HG02759 (cell line): Measurements from ENCODE around the gene SH2D1B.

Experiments
- ATAC-seq: cut with Tn5 transposase; IDR thresholded peaks from one replicate; pipeline ENCODE4 v1.9.1; 2021; ENCODE audit warnings: mild to moderate bottlenecking, moderate library complexity; ENCODE audit not compliant: unreplicated experiment

SH2D1B gene

DNA sequence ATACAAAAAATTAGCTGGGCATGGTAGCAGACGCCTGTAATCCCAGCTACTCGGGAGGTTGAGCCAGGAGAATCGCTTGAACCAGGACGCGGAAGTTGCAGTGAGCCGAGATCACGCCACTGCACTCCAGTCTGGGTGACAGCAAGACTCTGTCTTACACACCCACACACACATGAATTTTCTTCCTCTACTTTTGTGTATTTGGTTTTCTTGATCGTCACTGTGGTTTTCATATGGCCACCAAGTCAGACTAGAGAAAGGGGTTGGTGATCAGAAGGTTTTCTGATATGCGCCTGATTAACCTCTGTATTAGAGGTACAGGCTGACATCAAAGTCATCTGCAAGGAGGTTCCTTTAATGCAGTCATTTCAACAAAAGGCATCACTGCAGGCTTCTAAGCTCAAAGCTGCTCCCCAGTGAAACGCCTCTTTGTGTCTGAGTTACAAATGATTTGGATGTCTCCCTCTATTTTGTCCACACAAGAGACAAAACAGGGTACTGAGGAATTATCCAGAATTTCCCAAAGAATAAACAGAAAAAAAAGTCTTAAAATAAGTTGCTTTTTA is 11.1 kb downstream of the SH2D1B start:
- ATAC-seq: no peak

DNA sequence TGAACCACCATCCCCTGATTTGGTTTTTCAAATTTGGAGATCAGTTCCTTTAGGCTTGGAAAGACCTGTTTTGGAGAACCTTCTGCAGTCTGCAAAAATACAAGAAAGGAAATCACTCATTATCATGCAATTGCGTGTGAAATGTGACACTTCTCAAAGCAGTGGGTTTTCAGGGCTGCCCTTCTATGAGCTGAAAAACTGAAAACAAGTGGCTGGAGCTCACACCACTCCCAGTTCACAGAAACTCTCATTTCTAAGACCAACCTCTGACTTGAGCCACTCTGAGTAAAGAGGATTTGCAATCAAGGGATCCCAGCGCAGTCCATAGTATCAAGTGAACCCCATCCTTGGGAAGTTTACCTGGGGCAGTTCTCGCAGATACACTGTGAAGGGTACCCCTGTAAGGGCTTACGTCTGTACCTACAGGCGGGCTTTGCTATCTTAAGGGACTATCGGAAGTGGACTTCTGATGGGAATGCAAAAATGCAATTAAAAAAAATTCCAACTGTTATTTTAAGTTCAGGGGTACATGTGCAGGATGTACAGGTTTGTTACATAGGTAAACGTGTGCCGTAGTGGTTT is 12.8 kb downstream of the SH2D1B start:
- ATAC-seq: no peak

DNA sequence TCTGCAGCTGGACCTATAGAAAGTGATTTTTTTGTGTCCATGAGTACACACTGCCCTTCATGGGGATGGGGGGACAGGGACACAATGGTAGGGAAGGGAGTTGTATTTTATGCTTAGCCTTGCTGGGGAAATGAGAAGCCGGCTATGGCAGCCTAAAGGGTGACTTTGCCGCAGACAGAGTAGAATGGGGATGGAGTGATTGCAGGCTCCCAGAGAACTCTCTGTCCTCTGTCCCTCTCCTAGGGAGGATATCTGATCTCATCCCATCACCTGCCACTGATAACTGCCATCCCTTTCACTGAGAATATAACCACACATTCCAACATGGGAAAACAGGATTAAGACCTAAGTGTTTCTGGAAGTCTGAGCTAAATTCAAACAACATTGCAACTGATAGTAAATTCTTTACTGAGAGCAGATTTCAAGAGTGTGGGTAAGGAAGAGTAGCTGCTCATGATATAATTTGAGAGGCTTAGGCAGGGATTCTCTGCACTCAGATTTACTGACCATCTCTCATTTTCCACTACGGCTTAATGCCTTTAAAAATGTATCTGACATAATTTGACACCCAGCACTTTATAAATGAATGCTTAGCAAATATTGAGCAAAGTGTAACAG is 13.9 kb downstream of the SH2D1B start:
- no peak for ATAC-seq

DNA sequence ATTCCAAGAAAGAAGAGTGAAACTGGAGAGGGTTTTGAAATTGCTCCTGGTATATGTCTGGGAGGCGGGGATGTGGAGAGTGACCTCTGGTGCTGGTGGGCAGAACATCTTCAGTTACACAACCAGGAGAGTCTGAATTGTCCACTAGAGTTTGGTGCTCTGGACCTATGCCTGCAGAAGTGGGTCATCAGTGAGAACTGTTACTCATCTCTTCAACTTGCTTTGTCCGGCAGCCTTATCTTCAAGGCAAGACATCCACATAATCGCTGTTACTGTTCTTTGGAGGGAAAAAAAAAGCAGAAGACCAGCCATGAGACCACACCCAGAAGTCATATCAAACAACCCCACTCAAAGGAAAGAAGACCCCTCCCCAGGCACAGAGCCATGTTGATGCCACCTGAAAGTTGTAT is 14.9 kb downstream of the SH2D1B start:
- ATAC-seq: no peak

DNA sequence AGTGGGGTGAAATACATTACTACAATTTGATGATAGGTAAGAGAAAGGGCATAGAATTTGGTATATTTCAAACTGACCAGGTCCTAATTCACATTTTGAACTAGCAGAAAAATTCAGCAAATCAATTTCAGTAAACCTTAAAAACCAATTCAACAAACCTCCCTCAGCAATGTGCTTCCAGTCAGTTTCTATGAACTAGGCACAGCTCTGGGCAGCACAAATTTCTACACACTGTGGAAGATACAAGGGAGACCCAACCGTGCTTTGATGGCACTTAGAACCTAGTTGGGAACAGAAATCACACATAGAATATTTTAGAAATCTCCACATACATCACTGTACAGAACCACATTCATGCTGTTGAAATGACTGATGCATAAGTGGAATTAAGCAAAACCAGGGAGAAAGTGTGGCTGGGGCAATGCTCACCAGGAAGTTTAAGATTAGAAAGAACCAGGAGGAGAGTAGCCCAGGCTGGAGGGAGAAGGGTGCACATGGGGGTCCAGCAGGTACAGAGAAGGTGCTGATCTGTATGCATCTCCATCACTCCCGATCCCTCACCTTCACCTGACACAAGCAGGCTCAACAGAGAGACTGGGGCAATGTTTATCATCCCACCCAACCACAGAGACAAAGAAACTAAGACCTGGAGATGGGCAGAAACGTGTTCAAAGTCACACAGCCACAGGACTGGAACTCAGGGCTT is 15.6 kb downstream of the SH2D1B start:
- ATAC-seq: no peak

DNA sequence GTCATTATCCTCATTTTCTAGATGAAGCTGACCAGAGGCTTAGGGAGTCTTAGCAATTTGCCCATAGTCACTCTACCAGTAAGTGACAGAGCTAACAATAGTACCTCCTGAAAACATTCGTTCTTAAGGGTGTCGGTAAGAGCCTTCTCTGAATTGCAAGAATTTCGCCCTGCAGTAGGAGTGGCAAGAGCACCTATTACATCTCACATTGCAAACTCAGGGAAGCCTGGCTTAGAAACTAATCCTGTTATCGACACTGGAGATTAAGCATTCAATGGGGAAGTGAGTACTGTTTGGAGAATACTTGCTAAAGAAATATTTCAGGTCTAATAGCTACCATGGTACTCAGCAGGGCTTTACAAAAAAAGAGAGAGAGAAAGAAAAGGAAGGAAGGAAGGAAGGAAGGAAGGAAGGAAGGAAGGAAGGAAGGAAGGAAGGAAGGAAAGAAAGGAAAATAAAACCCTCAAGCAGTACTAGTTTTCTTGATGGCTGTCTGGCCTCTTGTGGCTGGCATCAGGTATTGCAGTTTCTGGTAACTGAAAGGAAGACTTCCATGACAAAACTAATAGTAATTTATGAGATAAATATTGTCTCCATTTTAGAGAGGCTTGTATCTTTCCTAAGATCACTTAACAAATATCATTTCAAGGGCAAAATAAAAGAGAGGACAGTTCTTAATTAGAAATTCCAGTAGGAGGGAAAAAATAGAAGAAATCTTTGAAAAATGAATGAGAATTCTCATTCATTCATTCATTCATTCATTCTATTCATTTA is 20.0 kb downstream of the SH2D1B start:
- no peak for ATAC-seq

DNA sequence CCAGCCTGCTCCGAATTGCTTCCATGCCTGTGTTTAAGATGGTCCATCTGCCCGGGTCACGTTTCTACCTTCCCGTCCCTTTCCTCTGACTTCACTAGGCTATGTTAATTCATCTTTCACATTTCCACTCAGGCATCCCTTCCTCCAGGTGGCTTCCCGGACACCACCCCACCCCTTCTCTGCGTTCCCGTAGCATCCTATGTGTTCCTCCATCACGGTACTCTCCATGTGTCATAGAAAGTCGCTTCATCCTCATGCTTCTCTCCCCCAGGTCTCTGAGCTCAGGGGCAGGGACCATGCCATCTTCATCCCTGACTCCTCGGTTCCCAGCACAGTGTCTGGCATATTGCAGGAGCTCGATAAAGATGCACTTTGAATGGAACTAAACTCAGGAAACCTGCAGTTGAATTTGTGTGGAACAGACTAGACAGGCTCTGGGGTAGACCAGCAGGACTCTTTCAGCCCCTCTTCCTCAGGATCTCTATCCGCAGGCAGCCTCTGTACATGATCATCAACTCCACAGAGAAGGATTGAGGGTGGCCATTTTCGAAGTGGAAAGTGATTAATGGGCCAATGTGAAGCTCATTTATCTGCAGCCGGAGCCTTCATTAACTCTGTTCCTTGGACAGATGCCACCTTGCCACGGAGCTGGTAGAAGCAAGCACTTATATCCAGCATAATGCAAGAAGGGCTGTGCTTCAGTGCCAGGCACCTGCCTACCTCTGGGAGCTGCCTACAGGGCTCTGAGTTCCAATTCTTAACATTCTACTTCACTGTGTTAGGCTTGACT is 21.3 kb downstream of the SH2D1B start:
- no peak for ATAC-seq

DNA sequence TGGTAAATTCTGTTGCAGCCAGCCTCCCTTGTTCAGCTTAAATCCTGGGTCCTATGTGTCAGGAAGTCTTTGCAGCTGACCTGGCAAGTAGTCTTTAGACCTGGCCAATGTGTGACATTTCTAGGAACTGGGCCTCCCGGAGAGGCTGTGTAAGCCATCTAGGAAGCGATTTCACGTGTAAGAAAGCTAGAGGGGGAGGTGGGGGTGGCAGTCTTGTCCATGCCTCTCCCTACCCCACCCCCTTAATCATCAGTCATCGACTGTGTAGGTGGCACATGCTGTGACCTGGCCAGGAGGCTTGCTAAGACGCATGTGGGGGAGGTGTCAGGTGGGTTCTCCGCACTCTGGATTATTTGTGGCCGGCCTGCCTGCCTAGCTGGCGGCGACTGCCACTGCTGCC is 22.0 kb downstream of the SH2D1B start:
- ATAC-seq: no peak

DNA sequence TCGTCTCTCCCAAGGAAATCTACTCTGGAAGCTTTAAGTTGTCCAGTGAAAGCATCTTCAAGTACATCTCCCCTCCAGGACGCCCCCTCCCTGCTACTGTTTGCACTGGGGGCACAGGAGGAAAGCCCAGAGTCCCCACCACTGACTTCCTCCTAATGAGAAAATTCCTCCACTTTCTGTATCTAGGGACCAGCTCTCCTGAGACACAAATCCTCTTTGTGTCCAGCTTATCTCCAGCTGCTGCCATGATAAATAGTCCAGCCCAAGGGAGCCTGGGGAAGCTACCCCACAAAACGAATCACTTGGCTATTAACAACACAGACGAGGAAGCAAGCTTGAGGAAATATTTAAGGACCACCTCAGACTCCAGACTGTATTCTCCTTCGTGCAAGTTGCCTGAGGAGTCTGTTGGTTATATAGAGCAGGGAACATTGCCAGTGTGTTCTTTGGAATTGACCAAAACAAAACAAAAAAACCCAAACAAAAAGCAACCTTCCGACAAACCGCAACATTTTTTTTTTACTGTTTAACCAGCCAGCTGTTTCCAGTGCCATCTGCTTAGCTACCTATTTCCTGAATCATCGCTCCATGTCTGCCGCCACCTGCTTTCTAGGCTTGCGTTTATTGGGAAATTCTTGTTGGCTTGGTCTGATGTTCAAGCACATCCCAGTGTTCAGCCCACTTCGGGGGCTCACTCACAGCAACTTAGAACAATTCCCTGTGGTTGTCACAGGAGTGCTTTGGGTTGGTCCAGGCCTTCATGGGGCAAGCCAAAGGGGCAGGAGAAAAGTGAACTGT is 22.7 kb downstream of the SH2D1B start:
- ATAC-seq: peak; percentile 66

DNA sequence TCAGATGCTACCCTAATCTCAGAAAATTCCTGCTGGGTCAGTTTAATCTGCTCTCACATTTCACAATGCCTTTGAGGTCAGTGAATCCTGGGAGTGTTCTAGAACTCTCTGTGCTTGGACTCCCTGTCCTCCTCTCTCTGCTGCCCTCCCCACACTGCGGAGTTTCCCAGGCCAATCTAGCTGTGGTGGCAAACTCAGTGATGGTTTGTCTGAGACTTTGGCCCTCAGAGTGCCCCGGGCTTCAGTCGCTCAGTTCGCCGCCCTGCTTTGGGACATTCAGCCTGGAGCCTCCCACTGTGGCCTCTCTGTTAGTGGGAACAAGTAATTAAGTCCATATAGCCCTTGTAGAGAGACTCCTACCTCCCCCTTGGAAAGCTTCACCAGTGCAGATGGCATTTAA is 23.3 kb downstream of the SH2D1B start:
- ATAC-seq: no peak

DNA sequence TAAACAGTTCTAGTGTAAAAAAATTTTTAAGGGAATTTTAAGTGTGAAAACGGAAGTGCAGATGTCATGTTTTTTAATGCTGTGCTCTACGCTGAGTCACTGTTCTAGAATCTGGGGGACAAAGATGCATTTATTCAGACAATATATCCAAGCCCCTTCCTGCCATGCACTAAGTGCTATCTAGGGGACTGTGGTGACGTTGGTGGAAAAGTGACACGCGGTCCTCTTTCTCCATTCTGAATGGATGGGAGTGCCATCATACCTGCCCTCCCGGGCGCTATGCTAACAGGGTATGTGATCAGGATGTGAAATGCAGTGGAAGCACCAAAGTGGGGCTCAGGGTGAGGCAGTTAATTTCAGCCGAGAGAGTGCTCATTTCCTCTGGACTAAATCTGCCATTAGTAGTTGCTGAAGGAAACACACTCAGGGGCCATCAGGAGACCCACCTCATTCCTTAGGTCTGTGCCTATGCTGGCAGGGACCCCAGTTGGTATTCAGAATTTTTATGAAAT is 23.8 kb downstream of the SH2D1B start:
- ATAC-seq: no peak

DNA sequence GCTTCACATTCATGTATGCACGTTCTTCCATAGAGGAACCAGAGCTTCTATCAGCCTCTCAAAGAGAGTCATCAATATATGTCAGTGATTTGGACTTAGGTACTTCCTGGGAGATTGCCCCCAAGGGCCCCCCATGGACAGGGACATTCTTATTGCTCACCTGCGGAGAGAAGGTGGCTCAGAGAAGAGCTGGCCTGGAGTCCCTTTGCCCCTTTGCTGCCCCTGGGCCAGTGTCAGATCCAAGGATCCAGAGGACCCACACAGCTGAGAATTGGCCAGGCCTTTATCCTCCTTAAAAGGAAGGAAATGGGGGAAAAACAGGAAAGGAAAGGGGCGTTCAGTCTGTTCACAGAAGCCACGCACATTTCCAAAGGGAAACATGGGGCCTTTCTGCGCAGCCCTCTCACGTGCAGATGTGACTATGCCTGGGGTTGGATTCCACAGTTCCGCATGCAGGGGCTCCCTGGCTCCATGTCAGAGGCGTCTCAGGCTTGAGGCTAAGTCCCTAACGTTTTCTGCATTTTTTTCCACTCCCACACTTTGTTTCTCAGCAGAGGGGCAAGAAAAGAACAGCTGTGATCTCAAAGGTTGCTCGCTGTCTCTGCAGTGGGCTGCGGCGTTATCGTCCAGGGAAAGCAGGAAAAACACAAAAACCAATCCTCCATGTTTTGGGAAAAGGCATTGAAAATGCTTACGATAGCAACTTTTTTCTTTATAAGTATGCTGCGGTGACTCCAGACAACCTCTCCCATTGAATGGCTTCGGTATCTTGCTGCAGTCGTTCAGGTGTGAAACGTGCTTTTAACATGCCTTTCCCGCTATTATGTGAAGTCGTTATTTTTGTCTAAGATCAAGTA is 24.5 kb downstream of the SH2D1B start:
- ATAC-seq: no peak

DNA sequence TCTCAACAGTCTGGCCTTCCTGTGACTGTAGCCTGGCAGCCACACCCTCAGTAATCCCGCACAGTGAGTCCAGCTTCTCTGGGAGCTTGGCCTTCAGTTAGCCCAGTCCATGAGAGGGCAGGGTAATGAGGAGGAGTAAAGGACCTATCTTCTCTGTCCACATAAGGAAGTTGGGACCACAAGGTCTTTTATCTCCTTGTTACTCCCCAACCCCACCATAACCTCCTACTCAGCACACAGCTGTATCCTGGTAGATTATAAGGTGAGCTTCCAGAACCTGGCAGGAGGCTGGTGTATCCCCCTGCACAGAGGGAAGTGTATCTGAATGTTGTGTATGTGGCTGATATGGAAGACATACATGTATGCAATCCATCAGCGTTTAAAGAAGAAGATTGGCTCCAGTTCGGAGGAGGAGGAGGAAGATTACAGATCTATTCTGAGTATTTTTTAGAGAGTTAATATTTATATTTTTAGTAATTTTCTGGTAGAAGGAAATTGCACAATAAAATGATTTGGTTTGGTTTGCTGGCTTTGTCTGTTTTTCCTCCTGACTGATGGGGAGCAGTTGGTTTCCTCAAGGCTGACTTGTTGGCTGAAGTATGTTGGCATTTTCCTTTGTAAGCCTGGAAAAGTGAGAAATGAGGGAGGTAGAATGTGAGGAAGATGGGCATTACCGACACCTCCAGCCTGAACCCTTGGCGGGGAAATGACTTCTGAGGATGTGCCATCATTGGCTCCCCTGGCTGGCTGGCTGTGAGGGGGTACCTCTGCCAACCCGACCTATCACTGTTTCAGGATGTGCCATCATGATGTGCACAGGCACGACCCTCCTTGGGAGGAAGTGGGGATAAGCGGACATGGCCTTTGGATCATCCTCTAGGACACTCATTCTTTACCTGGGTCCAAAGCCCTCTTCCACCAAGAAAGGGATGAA is 25.4 kb downstream of the SH2D1B start:
- ATAC-seq: no peak

DNA sequence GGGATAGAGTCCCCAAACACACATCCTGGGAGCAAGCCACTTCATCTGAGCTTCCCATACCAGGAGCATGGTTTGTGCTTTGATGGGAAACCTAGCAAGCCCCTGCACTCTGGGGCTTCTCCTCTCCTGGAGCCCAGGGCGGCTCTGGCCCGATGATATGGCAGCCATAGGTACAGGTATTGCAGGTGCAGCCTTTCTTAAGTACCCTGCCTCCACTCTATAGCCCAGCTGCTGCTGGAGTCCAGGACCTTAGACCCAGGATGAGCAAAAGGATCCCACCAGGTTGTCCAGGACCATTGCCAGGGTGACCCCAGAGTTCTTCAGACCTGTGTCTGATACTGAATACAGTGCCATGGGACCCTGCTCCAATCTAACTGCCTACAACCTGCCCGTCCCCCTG is 26.2 kb downstream of the SH2D1B start:
- ATAC-seq: no peak

DNA sequence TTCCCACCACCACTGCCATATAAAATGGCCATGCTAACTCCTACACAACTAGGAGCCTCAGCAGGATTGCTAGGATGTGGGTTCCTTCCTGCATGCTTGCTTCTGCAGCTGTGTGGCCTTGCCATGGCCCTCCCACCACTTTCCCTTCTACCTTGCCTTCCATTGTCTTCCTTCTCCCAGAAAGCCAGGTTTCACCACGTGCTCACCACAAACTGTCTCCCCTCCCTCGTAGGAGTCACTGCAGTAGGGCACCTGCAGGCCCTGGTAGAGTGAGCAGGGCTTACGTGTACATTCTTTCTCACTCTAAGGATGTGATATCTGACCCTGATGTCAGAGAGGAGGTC is 26.7 kb downstream of the SH2D1B start:
- ATAC-seq: no peak

DNA sequence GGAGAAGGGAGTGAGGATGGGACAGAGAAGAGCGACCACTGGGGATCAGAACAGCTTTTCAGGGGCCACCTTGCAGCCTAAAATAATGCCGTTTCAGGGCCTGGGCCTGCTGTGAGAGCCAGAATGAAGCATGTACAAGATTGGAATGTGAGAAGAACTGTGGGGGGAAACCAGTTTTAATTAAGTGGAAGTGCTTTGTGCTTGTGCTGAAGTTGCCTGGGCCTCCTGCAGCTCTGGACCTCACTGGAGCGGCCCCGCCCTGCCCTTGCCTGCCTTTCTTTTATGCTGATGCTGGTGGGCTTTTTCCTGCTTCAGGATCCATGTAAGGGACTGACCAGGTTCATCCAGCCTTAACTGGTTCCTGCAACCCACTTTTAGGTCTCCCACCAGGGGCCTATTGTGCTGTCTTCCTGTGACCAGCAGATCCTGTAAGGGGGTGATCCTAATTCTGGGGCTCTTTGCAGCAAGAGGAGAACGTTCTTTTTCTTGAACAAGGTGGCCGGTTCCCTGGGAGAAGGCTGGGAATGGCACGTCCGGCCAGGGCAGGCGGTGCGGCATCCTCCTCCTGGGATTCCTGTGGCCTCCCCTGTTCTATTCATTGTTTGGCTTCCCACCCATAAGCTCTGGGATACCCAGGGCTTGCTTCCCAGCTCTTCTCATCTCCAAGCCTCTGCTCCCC is 27.2 kb downstream of the SH2D1B start:
- no peak for ATAC-seq

DNA sequence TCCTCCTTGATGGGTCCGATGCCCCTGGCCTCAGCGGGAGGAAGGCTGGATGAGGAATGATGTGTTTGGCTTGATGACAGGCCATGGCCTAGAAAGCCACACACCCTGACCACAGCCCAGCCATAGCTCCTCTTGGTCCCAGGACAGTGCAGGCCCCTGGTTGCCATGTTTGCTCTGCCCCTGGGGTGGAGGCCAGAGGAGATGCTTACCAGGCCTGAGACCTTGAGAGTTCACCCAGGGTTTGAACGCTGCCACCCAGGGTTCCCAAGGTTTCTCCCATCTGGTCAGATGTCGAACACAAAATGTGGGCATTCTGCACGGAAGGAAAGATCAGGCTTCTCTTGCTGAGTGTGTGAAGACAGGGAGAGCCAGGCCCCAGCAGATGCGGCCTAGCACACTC is 27.8 kb downstream of the SH2D1B start:
- ATAC-seq: no peak
